ENCODE data around the gene RCAN1.

RCAN1 gene

GRCh38 chr21:34598931-34599400, 15.9 kb downstream of the RCAN1 start:
- DNase-seq (ENCODE audit: low read depth): no peak

- no peak for DNase-seq (ENCODE audit: low read depth)
Observed at GRCh38 chr21:34597406-34597805, 17.5 kb downstream of the RCAN1 start.

- DNase-seq (ENCODE audit: low read depth): no peak
Observed at GRCh38 chr21:34596561-34597271, 18.2 kb downstream of the RCAN1 start.

- no peak for DNase-seq (ENCODE audit: low read depth)
Observed at GRCh38 chr21:34595457-34595856, 19.5 kb downstream of the RCAN1 start.

- DNase-seq (ENCODE audit: low read depth): no peak
Observed at GRCh38 chr21:34594566-34595234, 20.2 kb downstream of the RCAN1 start.

GRCh38 chr21:34593954-34594531, 20.9 kb downstream of the RCAN1 start:
- no peak for DNase-seq (ENCODE audit: low read depth)

GRCh38 chr21:34593423-34593822, 21.5 kb downstream of the RCAN1 start:
- DNase-seq (ENCODE audit: low read depth): no peak

- no peak for DNase-seq (ENCODE audit: low read depth)
Observed at GRCh38 chr21:34592120-34592955, 22.6 kb downstream of the RCAN1 start.

GRCh38 chr21:34590520-34590919, 24.4 kb downstream of the RCAN1 start:
- DNase-seq (ENCODE audit: low read depth): no peak

- no peak for DNase-seq (ENCODE audit: low read depth)
Observed at GRCh38 chr21:34589511-34590282, 25.2 kb downstream of the RCAN1 start.

- DNase-seq (ENCODE audit: low read depth): no peak
Observed at GRCh38 chr21:34583926-34584563, 30.9 kb downstream of the RCAN1 start.

GRCh38 chr21:34582506-34583150, 32.3 kb downstream of the RCAN1 start:
- no peak for DNase-seq (ENCODE audit: low read depth)

GRCh38 chr21:34580181-34580700, 34.7 kb downstream of the RCAN1 start:
- no peak for DNase-seq (ENCODE audit: low read depth)

GRCh38 chr21:34579411-34579810, 35.5 kb downstream of the RCAN1 start:
- DNase-seq (ENCODE audit: low read depth): no peak

GRCh38 chr21:34576041-34576511, 38.8 kb downstream of the RCAN1 start:
- no peak for DNase-seq (ENCODE audit: low read depth)

- DNase-seq (ENCODE audit: low read depth): no peak
Observed at GRCh38 chr21:34574601-34575529, 40.0 kb downstream of the RCAN1 start.

GRCh38 chr21:34571994-34572393, 42.9 kb downstream of the RCAN1 start:
- no peak for DNase-seq (ENCODE audit: low read depth)

- DNase-seq (ENCODE audit: low read depth): no peak
Observed at GRCh38 chr21:34570313-34570712, 44.6 kb downstream of the RCAN1 start.

GRCh38 chr21:34569381-34569979, 45.4 kb downstream of the RCAN1 start:
- no peak for DNase-seq (ENCODE audit: low read depth)

Measured in activated gamma-delta T cell treated with anti-CD3 and anti-CD28 coated beads, Interleukin-2, amount 50 U/mL, for 16 hours (primary cell).